K562 (cell line): Measurements from ENCODE around the gene ANTXRL. TPM values are rescaled to one million over a fixed set of nuclear protein-coding genes. Genes with fewer than 3 reads are reported as not detected.

Experiments
- ATAC-seq: fragments of 200-7000 bp; cut with Tn5 transposase; 3 replicates; pipeline ENCODE4 v1.9.1; 2020; ENCODE audit warnings: moderate library complexity
- BruUV-seq: library from RNA; stranded (reverse); fragments of 400-500 nt; replicated peaks from 2 replicates; lab custom pipeline; 2021; lab: Mats Ljungman, UMichigan
- CTCF ChIA-PET: fragments of 300-600 bp; formaldehyde crosslinking; extraction: SDS; loops from one replicate; lab custom pipeline; 2021; ENCODE audit warnings: low intra/inter-chr PET ratio; lab: Yijun Ruan, JAX
- POLR2A ChIA-PET: fragments of 300-600, 350-650 bp; sonication (Branson Sonifier 250); formaldehyde crosslinking; extraction: SDS; loops from one replicate; lab custom pipeline; 2021; ENCODE audit warnings: antibody characterized with exemption, inconsistent platforms; lab: Yijun Ruan, JAX
- DNase-seq, 4 experiments: peaks; one replicate each; pipeline versions ENCODE4 v3.0.0 to v3.0.0-alpha.2; 2011 to 2018; ENCODE audit warnings: low spot score in 3 of 4, mixed read lengths in 3 of 4; ENCODE audit errors: extremely low read depth in 1 of 4
- FAIRE-seq: peaks from 2 replicates; lab custom pipeline; 2011; peaks lifted over from hg19 to GRCh38; lab: Jason Lieb, UNC
- H2AFZ ChIP-seq: 2 replicates; pipeline ENCODE4 v1.6.0; 2011; ENCODE audit warnings: low read depth, low read length, control low read depth, inconsistent platforms
- H3K27ac ChIP-seq: fragments of 200-600 bp; 3 replicates; pipeline ENCODE4 v1.8.0; 2011; ENCODE audit warnings: low read depth, mild to moderate bottlenecking, control low read depth, inconsistent platforms, low read length, moderate library complexity, mixed read lengths; ENCODE audit errors: extremely low read depth
- H3K27me3 ChIP-seq, 2 experiments: fragments of 300-600 bp in 1 of 2; 2 replicates in 1 of 2; 3 replicates in 1 of 2; pipeline versions ENCODE4 v1.6.0 to v1.8.0; 2011; ENCODE audit warnings: inconsistent platforms in 2 of 2, low read length in 2 of 2, mild to moderate bottlenecking in 1 of 2, mixed read lengths in 1 of 2, moderate library complexity in 1 of 2; ENCODE audit not compliant: control insufficient read depth in 2 of 2, insufficient read depth in 2 of 2
- H3K36me3 ChIP-seq: fragments of 300-600 bp; 3 replicates; pipeline ENCODE4 v1.8.0; 2011; ENCODE audit warnings: mild to moderate bottlenecking, low read length, inconsistent platforms; ENCODE audit not compliant: control insufficient read depth, insufficient read depth
- H3K4me1 ChIP-seq, 2 experiments: fragments of 200-600 bp in 1 of 2; replicated peaks in 1 of 2; 2 replicates in 1 of 2; 3 replicates in 1 of 2; pipeline versions ENCODE4 v1.5.1 to v1.8.0; 2011; ENCODE audit warnings: inconsistent platforms in 2 of 2, low read length in 2 of 2, mild to moderate bottlenecking in 1 of 2, mixed read lengths in 1 of 2, moderate library complexity in 1 of 2; ENCODE audit not compliant: control insufficient read depth in 2 of 2, insufficient read depth in 2 of 2
- H3K4me2 ChIP-seq: 2 replicates; pipeline ENCODE4 v1.6.1; 2011; ENCODE audit warnings: low read length, control low read depth, inconsistent platforms, mixed read lengths; ENCODE audit not compliant: insufficient read depth
- H3K4me3 ChIP-seq: fragments of 200-600 bp; sonication (generic), shearing (Covaris generic); 2 replicates; pipeline ENCODE4 v1.5.1; 2016; ENCODE audit warnings: control low read depth, inconsistent platforms
- H3K79me2 ChIP-seq: fragments of 200-600 bp; 3 replicates; pipeline ENCODE4 v1.8.0; 2011; ENCODE audit warnings: low read length, inconsistent platforms; ENCODE audit not compliant: control insufficient read depth, insufficient read depth
- H3K9ac ChIP-seq, 2 experiments: 2 replicates each; pipeline versions ENCODE4 v1.6.0 to v1.6.1; 2011; ENCODE audit warnings: low read depth in 2 of 2, low read length in 2 of 2, control low read depth in 1 of 2, inconsistent platforms in 1 of 2, mild to moderate bottlenecking in 1 of 2, mixed read lengths in 1 of 2; ENCODE audit not compliant: insufficient read depth in 1 of 2
- H3K9me1 ChIP-seq: one replicate; pipeline ENCODE4 v1.6.0; 2011; ENCODE audit warnings: inconsistent platforms, mild to moderate bottlenecking, low read length, moderate library complexity; ENCODE audit not compliant: control insufficient read depth, insufficient read depth
- H3K9me3 ChIP-seq: replicated peaks from 2 replicates; pipeline ENCODE4 v1.5.1; 2011; ENCODE audit warnings: low read depth, low read length, inconsistent platforms; ENCODE audit not compliant: control insufficient read depth, insufficient read depth
- H4K20me1 ChIP-seq: replicated peaks from 2 replicates; pipeline ENCODE4 v1.6.1; 2011; ENCODE audit warnings: low read length, inconsistent platforms, mixed read lengths; ENCODE audit not compliant: control insufficient read depth, insufficient read depth
- ETV1 ChIP-seq: fragments of 450-650 bp; conservative IDR thresholded peaks from 2 replicates; pipeline ENCODE4 v1.6.1; 2016; ENCODE audit warnings: missing genetic modification characterization, control low read depth, low read depth, missing compliant biosample characterization
- MTA1 ChIP-seq: fragments of 450-650 bp; IDR thresholded peaks from 2 replicates; pipeline ENCODE4 v1.6.1; 2017; ENCODE audit warnings: borderline replicate concordance
- NRF1 ChIP-seq, 2 experiments: fragments of 450-650 bp; IDR thresholded peaks in 1 of 2; conservative IDR thresholded peaks in 1 of 2; 2 replicates each; pipeline ENCODE4 v1.6.1; 2014; ENCODE audit warnings: mild to moderate bottlenecking in 2 of 2
- ZBTB1 ChIP-seq: sonication (generic); formaldehyde crosslinking; IDR thresholded peaks from 2 replicates; pipeline ENCODE4 v1.8.1; 2023; ENCODE audit warnings: missing genetic modification reagents, low read depth, mild to moderate bottlenecking, borderline replicate concordance
- WGBS: fragments of 100-300 bp; shearing (Covaris generic); methylation state at CpG from one replicate; pipeline ENCODE4 v1.1.6; 2016; ENCODE audit warnings: low coverage, mixed read lengths; ENCODE audit not compliant: insufficient coverage; ENCODE audit errors: missing lambda C conversion rate; 5-methylcytosine and 5-hydroxymethylcytosine counted together
- in situ Hi-C: fragments of 300-500 bp; cut with MboI; formaldehyde crosslinking; loops from 4 replicates; pipeline ENCODE4 v1.15.0; 2018; ENCODE audit warnings: inconsistent platforms, mixed read lengths
- intact Hi-C: fragments of 100-400 bp; cut with micrococcal nuclease; formaldehyde crosslinking; loops from 2 replicates; pipeline ENCODE4 v1.14.2; 2022
- polyA plus RNA-seq, 8 experiments: library from polyadenylated mRNA; depleted of rRNA in 4 of 8; stranded (reverse) in 5 of 8; unstranded in 3 of 8; fragments of >200 nt; fragmentation: Nextera tagmentation in 2 of 8; fragmentation: Illumina TruSeq in 1 of 8; extraction: Ambion mirVana in 2 of 8; extraction: Trizol in 1 of 8; gene quantifications; 2 replicates each; pipeline versions ENCODE4 v1.2.1 to v1.2.3, GENCODE V29; 2011 to 2014; ENCODE audit warnings: inconsistent platforms in 1 of 8, missing spikeins in 1 of 8
- total RNA-seq, 7 experiments: library from RNA; depleted of rRNA in 6 of 7; stranded (reverse); fragments of >200 nt in 6 of 7; fragmentation: Illumina TruSeq in 2 of 7; extraction: Trizol in 2 of 7; gene quantifications; 2 replicates each; pipeline versions ENCODE4 v1.2.1 to v1.2.3, GENCODE V29; 2011 to 2021; ENCODE audit warnings: low replicate concordance in 1 of 7

Gene ANTXRL
- total and polyA plus RNA-seq, 9 of the 15 experiments (the other 6 are each of a cell fraction or from before 2014, with no cell fraction given) = not detected

DNA sequence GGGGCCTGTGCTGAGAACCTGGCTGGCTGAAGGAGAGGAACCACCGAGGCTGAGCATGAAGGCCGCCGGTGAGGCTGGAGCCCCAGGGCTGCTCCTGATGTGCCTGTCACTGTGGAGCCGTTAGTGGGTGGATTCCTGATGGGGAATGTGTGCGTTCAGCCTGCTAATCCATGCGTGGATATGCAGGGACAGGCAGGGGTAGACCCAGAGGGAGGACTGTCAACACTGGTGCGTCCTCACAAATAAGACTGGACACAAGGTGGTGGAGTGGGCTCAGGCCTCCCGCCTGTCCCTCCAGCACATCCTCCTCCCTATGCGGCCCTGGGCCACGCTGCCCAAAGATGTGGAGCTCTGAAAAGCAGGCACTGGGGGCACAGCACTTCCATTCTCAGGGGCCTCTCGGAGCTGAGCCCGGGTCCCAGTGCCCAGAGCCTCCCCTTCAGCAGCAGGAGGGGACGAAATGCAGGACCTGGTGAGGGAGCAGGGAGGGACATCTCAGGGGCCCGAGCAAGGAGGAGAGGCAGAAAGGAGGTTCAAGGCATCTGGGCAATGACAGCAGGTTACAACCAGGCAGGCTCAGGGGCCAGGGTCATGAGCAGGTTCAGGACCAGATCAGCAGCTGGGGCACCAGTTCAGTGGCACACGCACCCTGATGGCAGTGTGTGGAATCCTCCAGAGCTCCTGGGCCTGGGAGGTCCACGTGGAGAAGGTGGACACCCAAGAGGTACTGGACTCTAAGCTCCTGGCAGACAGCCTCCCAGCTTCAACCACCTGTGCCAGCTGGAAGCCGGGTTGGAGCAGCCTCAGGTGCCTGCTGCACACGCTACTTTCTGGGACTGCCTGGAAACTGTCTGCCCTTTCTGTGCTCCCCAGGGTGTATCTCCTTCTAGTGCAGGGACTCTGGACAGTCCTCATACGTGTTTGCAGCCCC lies 33.5 kb upstream of the ANTXRL start:
- no peak overlapping the region for H3K4me3 ChIP-seq
- H3K79me2 ChIP-seq = no peaks in the 10 kb centered on the region
- no peaks in the 10 kb centered on the region for H3K36me3 ChIP-seq
- FAIRE-seq = no peak
- POLR2A ChIA-PET = interaction anchor here (0.6 to 1.3 kb wide), 4 partner anchors 12 to 234 kb away, joined by 3 to 4 read pairs (median 3); no protein-coding TSS in a partner anchor
- H3K27ac ChIP-seq = no peak overlapping the region
- 0 out of 2 replicates have a peak, but pooled peaks cover 6% of the 10 kb centered on the region for H4K20me1 ChIP-seq
- under 1% methylated on average over 19 of the region's 19 CpGs for WGBS
- H3K4me2 ChIP-seq = no peak overlapping the region
- intact Hi-C loops = no loop called here
- H3K9me1 ChIP-seq = no peaks in the 10 kb centered on the region
- H3K4me1 ChIP-seq = 0 out of 5 replicates have a peak, but pooled peaks cover 0 to 3% of the 10 kb centered on the region in 2 experiments
- TF ChIP-seq NRF1 (conservative IDR thresholded peaks at IDR 0.05 in 1 of 2, IDR thresholded peaks at IDR 0.05 in 1 of 2) (no peak), ZBTB1 (no peak), ETV1 (tag) (no peak), MTA1 (no peak)
- TF ChIP-seq, all 486 proteins: peak for 0
- peaks cover 8 to 59% of the 10 kb centered on the region in 2 experiments for H3K27me3 ChIP-seq
- CTCF ChIA-PET = no interaction called here
- ATAC-seq (no peak), DNase-seq (no peak)
- no peak overlapping the region for H3K9ac ChIP-seq
- no TSS peak for BruUV-seq
- no peaks in the 10 kb centered on the region for H3K9me3 ChIP-seq
- H2AFZ ChIP-seq = no peak overlapping the region
- in situ Hi-C loops = no loop called here
